Stimulated activated CD8-positive, alpha-beta memory T cell treated with anti-CD3 and anti-CD28 coated beads, Interleukin-7, amount 100 ng/mL, for 4 hours (primary cell): Measurements from ENCODE around the gene GRID1.
"Not testable (repeated sequence)": the region's sequence is repeated elsewhere in the genome, so short reads cannot be mapped to it uniquely, and the experiment has no call there.

Experiments used
- DNase-seq, 2 donors: peaks; one replicate each; pipeline ENCODE4 v3.0.0-alpha.2; 2020; ENCODE audit warnings: low read depth in 2 of 2

Gene GRID1

DNA sequence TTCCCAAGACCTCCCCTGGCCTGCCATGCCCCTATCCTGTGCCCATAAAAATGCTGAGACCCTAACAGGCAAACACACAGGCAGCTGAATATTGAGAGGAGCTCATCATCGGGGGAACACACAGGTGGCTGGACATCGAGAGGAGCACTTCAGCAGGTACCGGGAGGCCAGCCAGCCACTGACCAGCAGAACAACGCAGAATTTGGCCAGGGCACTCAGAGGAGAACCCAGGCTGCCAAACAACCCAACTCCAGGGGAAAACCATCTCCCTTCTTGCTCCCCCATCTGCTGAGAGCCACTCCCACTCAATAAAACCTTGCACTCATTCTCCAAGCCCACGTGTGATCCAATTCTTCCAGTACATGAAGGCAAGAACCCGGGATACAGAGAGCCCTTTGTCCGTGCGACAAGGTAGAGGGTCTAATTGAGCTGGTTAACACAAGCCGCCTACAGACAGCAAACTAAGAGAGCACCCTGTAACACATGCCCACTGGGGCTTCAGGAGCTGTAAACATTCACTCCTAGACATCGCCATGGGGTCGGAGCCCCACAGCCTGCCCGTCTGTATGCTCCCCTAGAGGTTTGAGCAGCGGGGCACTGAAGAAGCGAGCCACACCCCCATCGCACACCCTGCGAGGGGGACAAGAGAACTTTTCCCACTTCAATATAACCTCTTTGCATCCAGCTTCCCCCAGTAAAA is 258.8 kb downstream of the GRID1 start:
- not testable (repeated sequence) for DNase-seq

GRCh38 chr10:86107131-86107530 is 259.5 kb downstream of the GRID1 start:
- DNase-seq, result no peak

- DNase-seq, result no peak
Measured at GRCh38 chr10:86106616-86107015, 260.0 kb downstream of the GRID1 start.

DNA sequence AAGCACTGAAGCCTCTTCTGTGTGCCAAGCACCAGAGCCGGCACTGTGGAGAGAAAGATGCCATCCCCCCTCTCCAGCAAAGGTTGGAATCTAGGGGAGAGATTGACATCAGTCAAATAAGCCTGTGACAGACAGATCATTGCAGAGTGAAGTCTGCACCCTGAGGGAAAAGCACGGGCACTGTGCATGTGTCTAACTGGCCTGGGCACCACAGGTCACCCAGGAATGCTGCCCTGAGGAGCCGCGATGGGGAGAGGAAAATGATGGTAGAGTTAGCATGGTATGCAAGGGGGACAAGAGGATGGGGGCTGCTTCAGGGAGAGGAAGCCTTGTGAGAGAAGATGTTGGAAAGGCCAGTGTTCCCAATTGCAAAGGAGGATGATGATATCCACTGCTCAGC is 261.0 kb downstream of the GRID1 start:
- no peak for DNase-seq

DNA sequence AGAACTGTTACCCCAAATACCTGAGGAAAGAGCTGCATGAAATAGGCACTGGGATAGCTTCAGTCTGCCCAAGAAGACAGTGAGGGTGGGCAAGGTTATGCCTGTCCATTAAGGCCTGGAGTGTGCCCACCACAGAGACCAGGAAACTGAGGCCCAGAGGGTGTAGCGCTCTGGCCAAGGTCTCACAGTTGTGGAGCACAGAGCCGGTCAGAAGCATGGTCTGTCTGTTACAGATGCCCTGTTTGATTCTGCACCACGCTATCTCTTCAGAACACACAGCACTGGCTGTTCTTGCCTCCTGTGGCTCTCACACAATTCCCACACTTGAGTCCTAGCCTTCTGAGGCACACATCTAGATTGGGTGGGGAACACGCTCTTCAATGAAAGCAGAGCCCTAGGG is 261.4 kb downstream of the GRID1 start:
- DNase-seq, result no peak

GRCh38 chr10:86104611-86105145 is 261.9 kb downstream of the GRID1 start:
- no peak for DNase-seq

DNA sequence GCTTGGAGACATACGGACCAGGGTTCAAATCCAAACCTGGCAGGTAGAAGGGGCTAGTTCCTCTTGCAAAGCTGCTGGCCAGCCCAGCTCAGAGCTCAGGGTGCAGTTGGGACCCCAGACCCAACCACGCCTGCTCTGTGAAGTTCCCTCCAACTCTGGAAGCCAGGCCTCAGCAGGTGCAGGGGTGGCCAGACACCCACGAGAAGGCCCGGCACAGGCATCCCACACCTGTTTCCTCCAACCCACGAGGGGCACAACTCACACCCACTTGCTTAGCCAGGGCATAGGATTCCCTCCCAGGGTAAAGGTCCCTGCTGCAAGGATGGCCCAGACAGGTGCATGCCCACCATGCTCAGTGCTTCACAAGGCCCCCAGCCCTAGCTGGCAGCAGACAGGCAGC is 262.4 kb downstream of the GRID1 start:
- no peak for DNase-seq

DNA sequence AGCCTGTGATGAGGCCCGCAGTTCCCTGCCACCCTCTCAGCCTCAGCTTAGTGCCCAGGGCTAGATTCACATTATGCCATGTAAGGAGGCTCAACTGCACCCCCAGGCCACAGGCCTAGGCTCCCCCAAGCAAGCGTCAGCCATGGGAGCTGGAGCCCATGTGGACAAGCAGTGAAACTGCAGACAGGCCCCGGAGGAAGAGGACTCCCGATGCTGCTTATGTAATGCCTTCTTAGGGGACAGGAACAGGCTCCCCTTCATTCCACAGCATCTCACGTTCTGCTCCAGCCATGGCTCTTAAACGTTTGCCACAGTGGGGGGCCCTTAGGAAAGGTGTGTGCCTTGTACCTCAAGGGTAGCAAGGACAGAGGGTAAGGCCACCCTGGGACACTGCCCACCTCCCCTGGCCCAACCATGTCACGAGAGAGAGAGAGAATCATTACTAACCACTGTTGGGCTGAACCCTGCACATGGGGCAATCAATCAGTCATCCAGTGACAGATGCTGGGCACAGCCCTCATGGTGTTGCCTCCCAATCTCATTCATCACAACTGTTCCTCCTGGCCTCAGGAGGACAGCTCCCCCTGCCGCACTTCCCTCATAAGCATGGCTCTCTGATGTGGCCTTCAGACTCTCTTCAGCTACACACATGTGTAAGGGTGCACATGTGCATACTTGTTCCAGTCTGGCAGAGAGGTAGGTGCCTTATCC is 263.0 kb downstream of the GRID1 start:
- DNase-seq, result no peak

- no peak for DNase-seq
Measured at GRCh38 chr10:86102451-86102850, 264.1 kb downstream of the GRID1 start.

GRCh38 chr10:86102031-86102430 is 264.6 kb downstream of the GRID1 start:
- DNase-seq, result no peak

DNA sequence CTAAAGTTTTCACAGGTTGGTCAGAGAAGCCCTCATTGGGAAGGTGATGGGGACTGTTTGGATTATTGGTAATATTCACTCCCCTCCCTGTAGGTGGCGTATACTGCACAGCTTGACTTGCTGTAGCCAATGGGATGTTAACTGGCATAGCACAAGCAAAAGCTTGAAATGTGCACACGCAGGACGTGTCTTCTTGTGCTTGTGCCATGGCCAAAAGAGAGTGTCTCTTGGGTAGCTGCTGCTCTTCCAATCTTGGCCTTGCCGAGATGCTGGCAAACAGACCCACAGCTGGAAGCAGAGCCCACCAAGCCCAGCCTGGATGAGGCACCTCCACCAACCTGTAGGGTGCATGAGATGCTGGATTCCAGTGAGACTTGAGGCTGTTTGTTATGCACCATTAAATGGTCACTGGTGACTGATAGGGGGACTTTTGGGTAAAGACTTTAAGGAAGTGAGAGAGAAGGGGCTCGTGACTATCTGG is 266.0 kb downstream of the GRID1 start:
- no peak for DNase-seq

DNA sequence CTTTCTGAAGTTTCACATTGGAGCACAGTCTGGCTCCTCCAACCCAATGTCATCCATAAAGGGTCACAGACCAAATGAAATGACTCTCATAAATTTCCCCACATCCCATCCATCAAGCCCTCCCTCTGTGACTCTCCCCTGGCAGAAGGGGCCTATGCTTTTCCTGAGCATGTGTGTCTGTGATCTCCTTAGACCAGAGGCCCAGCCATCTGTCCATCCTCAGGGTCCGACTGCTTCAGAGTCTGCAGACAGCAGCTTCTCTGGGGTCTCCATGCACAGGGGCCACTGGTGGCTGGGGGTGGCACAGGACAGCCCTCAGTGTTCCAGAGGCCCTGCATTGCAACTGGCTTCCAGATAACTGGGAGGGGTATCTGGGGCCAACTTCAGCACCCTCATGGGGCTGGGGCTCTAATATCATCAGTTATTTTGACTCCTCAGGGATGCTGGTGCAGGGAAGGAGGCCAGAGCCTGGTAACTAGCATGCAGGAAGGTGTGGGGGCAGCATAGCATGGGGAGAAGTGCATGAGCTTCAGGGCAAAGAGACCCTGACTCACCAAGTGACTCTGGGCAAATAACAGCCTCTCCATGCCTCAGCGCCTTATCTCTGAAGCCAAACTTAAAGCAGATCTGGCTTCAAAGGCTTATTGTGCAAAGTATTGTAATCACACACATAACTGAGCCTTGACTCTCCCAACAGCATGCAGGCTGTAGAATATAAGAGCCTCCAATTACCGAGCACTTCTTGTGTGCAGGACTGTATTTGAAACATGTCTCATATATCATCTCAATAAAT is 266.9 kb downstream of the GRID1 start:
- no peak for DNase-seq

GRCh38 chr10:86098187-86098881 is 268.3 kb downstream of the GRID1 start:
- DNase-seq, result no peak

- not testable (repeated sequence) for DNase-seq
Measured at GRCh38 chr10:86095061-86095460, 271.5 kb downstream of the GRID1 start.

- not testable (repeated sequence) for DNase-seq
Measured at GRCh38 chr10:86092311-86092710, 274.3 kb downstream of the GRID1 start.

DNA sequence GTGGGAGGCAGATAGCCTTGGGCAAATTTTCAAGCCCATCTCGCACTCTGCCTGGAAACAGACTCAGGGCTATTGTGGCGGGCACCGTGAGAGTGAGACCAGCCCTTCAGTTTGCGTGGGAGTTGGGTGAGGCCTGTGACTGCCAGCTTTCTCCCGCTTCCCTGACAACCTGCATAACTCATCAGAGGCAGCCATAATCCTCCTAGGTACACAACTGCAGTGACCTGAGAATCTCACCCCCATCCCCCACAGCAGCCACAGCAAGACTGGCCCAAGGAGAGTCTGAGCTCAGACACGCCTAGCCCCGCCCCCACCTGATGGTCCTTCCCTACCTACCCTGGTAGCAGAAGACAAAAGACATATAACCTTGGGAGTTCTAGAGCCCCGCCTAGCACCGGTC is 275.4 kb downstream of the GRID1 start:
- no peak for DNase-seq

DNA sequence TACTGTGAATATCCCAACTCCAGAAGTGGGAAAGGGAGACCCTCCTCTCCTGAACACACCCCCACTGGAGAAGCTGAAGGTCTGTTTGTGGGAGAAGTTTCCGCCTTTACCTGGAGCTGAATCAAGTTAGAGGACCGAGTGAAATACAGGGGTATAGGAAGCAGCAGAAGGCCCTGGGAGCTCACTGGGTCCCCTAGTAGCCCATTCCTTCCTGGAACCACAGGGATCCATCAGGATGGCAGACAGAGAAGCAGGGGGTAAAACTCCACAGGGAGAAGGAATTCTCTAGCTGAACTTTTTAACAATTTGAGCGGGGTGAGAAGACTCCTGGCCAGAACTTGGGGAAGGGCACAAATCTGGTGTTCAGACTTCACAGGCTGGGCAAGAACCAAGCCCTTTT is 275.8 kb downstream of the GRID1 start:
- no peak for DNase-seq

GRCh38 chr10:86087716-86088115 is 278.9 kb downstream of the GRID1 start:
- DNase-seq, result no peak

GRCh38 chr10:86086418-86086817 is 280.2 kb downstream of the GRID1 start:
- DNase-seq, result no peak

DNA sequence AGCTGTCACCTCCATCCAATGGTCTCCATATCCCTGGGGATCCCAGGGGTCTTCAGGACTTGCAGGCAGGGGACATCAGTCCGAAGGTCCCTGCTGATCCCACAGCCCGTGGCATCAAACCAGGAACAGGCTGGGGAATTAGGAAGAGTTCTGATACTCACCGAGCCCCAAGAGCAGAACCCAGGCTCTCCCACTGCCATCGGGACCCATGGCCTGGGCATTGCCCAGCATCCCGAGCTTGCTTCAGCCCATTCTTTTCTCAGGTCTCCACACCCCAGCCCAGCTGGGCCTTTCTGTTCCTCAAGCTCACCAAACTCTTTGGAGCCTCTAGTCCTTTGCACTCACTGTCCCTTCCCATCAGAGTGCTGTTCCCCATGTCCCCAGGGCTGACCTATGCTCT is 280.9 kb downstream of the GRID1 start:
- no peak for DNase-seq

GRCh38 chr10:86085136-86085535 is 281.5 kb downstream of the GRID1 start:
- no peak for DNase-seq

DNA sequence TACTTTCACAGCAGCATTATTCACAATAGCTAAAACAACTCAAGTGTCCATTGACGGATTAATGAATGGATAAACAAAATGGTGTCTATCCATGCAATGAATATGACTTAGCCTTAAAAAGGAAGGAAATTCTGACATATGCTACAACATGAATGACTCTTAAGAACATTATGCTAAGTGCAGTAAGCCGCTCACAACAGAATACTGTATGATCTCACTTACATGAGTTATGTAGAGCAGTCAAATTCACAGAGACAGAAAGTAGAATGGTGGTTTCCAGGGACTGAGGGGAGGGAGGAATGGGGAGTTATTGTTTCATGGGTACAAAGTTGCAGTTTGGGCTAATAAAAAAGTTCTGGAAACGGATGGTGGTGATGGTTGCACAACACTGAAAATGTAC is 282.0 kb downstream of the GRID1 start:
- no peak for DNase-seq
